Endothelial cell of umbilical vein (primary cell): ENCODE results near the gene RNFT2. TPM values are rescaled to one million over a fixed set of nuclear protein-coding genes. Genes with fewer than 3 reads are reported as not detected.

Source experiments
- BruUV-seq: library from RNA; stranded (reverse); fragments of 400-500 nt; replicated peaks from 2 replicates; lab custom pipeline; 2021; lab: Mats Ljungman, UMichigan
- CTCF ChIA-PET: fragments of 300-600, 350-600 bp; sonication (Branson Sonifier 250); formaldehyde crosslinking; loops from one replicate; lab custom pipeline; 2021; ENCODE audit warnings: antibody characterized with exemption, inconsistent platforms; lab: Charles Lee
- POLR2A ChIA-PET: fragments of 300-600, 350-600 bp; sonication (Branson Sonifier 250); formaldehyde crosslinking; loops from one replicate; lab custom pipeline; 2021; ENCODE audit warnings: antibody characterized with exemption, inconsistent platforms; lab: Charles Lee
- DNase-seq: peaks from one replicate; pipeline ENCODE4 v3.0.0-alpha.2; 2011; ENCODE audit warnings: low read depth, low spot score
- FAIRE-seq: peaks from 2 replicates; lab custom pipeline; 2011; peaks lifted over from hg19 to GRCh38; lab: Jason Lieb, UNC
- H2AFZ ChIP-seq: 2 replicates; pipeline ENCODE4 v1.6.0; 2012; ENCODE audit warnings: low read depth, low read length, control low read depth, inconsistent platforms
- H3K27ac ChIP-seq: 2 replicates; pipeline ENCODE4 v1.5.1; 2011; ENCODE audit warnings: low read depth, mild to moderate bottlenecking, control low read depth, low read length, moderate library complexity; ENCODE audit not compliant: insufficient read depth
- H3K27me3 ChIP-seq, 2 experiments: 2 replicates each; pipeline versions ENCODE4 v1.6.0 to v1.6.1; 2011; ENCODE audit warnings: low read length in 2 of 2, mixed read lengths in 1 of 2; ENCODE audit not compliant: control insufficient read depth in 2 of 2, insufficient read depth in 2 of 2
- H3K36me3 ChIP-seq, 2 experiments: 2 replicates in 1 of 2; 3 replicates in 1 of 2; pipeline ENCODE4 v1.5.1; 2011; ENCODE audit warnings: low read length in 2 of 2, mild to moderate bottlenecking in 1 of 2, moderate library complexity in 1 of 2; ENCODE audit not compliant: control insufficient read depth in 2 of 2, insufficient read depth in 2 of 2; ENCODE audit errors: extremely low read depth in 1 of 2
- H3K4me1 ChIP-seq: 3 replicates; pipeline ENCODE4 v1.5.1; 2011; ENCODE audit warnings: mild to moderate bottlenecking, low read length; ENCODE audit not compliant: control insufficient read depth, insufficient read depth; ENCODE audit errors: extremely low read depth
- H3K4me2 ChIP-seq: 2 replicates; pipeline ENCODE4 v1.6.1; 2011; ENCODE audit warnings: low read length, control low read depth, mixed read lengths; ENCODE audit not compliant: insufficient read depth
- H3K4me3 ChIP-seq, 3 experiments: fragments of 200-600 bp in 1 of 3; sonication (generic), shearing (Covaris generic) in 1 of 3; replicated peaks in 1 of 3; 2 replicates each; pipeline ENCODE4 v1.5.1; 2011 to 2016; ENCODE audit warnings: control low read depth in 3 of 3, low read length in 3 of 3, mild to moderate bottlenecking in 2 of 3, inconsistent platforms in 1 of 3, low read depth in 1 of 3, moderate library complexity in 1 of 3; ENCODE audit not compliant: insufficient read depth in 1 of 3
- H3K79me2 ChIP-seq: 2 replicates; pipeline ENCODE4 v1.6.0; 2012; ENCODE audit warnings: low read length, inconsistent platforms; ENCODE audit not compliant: control insufficient read depth, insufficient read depth
- H3K9ac ChIP-seq: replicated peaks from 2 replicates; pipeline ENCODE3; 2011; ENCODE audit warnings: low read length, control low read depth; ENCODE audit not compliant: insufficient read depth; ENCODE audit errors: extremely low read depth
- H3K9me1 ChIP-seq: replicated peaks from 3 replicates; pipeline ENCODE4 v1.6.0; 2011; ENCODE audit warnings: mild to moderate bottlenecking, low read length; ENCODE audit not compliant: control insufficient read depth, insufficient read depth; ENCODE audit errors: extremely low read depth
- H3K9me3 ChIP-seq: replicated peaks from 2 replicates; pipeline ENCODE4 v1.5.1; 2012; ENCODE audit warnings: low read length, inconsistent platforms; ENCODE audit not compliant: control insufficient read depth, insufficient read depth
- H4K20me1 ChIP-seq: replicated peaks from 2 replicates; pipeline ENCODE3; 2011; ENCODE audit warnings: mild to moderate bottlenecking, low read length; ENCODE audit not compliant: control insufficient read depth, insufficient read depth; ENCODE audit errors: extremely low read depth
- CTCF ChIP-seq, 2 donors: IDR thresholded peaks; 1 replicate in 1 of 2; 2 replicates in 1 of 2; pipeline ENCODE4 v1.5.1; 2011; ENCODE audit warnings: low read length in 2 of 2, mild to moderate bottlenecking in 2 of 2, moderate library complexity in 2 of 2, control low read depth in 1 of 2, inconsistent platforms in 1 of 2, low read depth in 1 of 2; ENCODE audit not compliant: insufficient read depth in 1 of 2; ENCODE audit errors: extremely low read depth in 1 of 2
- EZH2 ChIP-seq: IDR thresholded peaks from 2 replicates; pipeline ENCODE4 v1.6.1; 2012; ENCODE audit warnings: borderline replicate concordance, low read depth, mild to moderate bottlenecking, moderate library complexity, low read length, inconsistent platforms; ENCODE audit not compliant: severe bottlenecking
- FOS ChIP-seq: IDR thresholded peaks from 2 replicates; pipeline ENCODE4 v1.6.1; 2011; ENCODE audit warnings: mild to moderate bottlenecking, low read length, moderate library complexity, borderline replicate concordance; ENCODE audit not compliant: insufficient read depth
- GATA2 ChIP-seq: IDR thresholded peaks from 2 replicates; pipeline ENCODE4 v1.7.0; 2011; ENCODE audit warnings: low read depth, mild to moderate bottlenecking, moderate library complexity, mixed read lengths, low read length; ENCODE audit not compliant: insufficient read length, insufficient read depth
- JUN ChIP-seq: IDR thresholded peaks from 2 replicates; pipeline ENCODE4 v1.6.1; 2011; ENCODE audit warnings: borderline replicate concordance, low read depth; ENCODE audit not compliant: insufficient read length, insufficient read depth
- MAX ChIP-seq: IDR thresholded peaks from 2 replicates; pipeline ENCODE4 v1.6.1; 2011; ENCODE audit not compliant: insufficient read depth, insufficient read length
- MYC ChIP-seq: IDR thresholded peaks from one replicate; pipeline ENCODE4 v1.6.1; 2011; ENCODE audit warnings: mild to moderate bottlenecking, low read depth, low read length
- POLR2A ChIP-seq: IDR thresholded peaks from 2 replicates; pipeline ENCODE4 v1.6.1; 2012; ENCODE audit warnings: low read depth, mild to moderate bottlenecking, control low read depth, low read length
- POLR2AphosphoS5 ChIP-seq: IDR thresholded peaks from 2 replicates; pipeline ENCODE4 v1.6.1; 2012; ENCODE audit warnings: low read depth, mild to moderate bottlenecking, control low read depth, low read length, moderate library complexity; ENCODE audit not compliant: insufficient read depth
- dilution Hi-C: fragments of 300-500 bp; cut with MboI; formaldehyde crosslinking; loops from one replicate; pipeline ENCODE4 v1.15.0; 2019; ENCODE audit warnings: low sequenced_read_pairs; ENCODE audit not compliant: extremely low pct_ligation_motif_present
- intact Hi-C: fragments of 100-400 bp; cut with micrococcal nuclease; formaldehyde crosslinking; loops from one replicate; pipeline ENCODE4 v1.10.0; 2022
- polyA plus RNA-seq, 4 experiments: library from polyadenylated mRNA; depleted of rRNA in 3 of 4; stranded (reverse) in 3 of 4; unstranded in 1 of 4; fragments of >200 nt; gene quantifications; 2 replicates each; pipeline versions ENCODE4 v1.2.1 to v1.2.3, GENCODE V29; 2011 to 2012; ENCODE audit warnings: missing spikeins in 1 of 4
- total RNA-seq: library from RNA; stranded (reverse); gene quantifications from 2 replicates; pipeline ENCODE4 v1.2.3, GENCODE V29; 2021

RNFT2 gene
- total and polyA plus RNA-seq, 2 donors (not counting 3 experiments of a cell fraction or from before 2014, with no cell fraction given): 1.4 to 6.6 TPM

GRCh38 chr12:116812238-116812637, 74.1 kb downstream of the RNFT2 start:
- intact Hi-C loops: no loop called here
- dilution Hi-C loops: no loop called here
- no TSS peak for BruUV-seq
- POLR2A ChIA-PET: no interaction called here
- Histone ChIP-seq H2AFZ (no peak overlapping the region), H3K79me2 (no peaks in the 10 kb centered on the region), H3K4me1 (no peaks in the 10 kb centered on the region), H3K36me3 (no peaks in the 10 kb centered on the region), H3K4me3 (no peak overlapping the region), H3K9ac (no peak overlapping the region), H3K9me3 (no peaks in the 10 kb centered on the region), H3K9me1 (no peaks in the 10 kb centered on the region), H3K4me2 (no peak overlapping the region), H3K27ac (no peak overlapping the region), H3K27me3 (no peaks in the 10 kb centered on the region), H4K20me1 (no peaks in the 10 kb centered on the region)
- DNase-seq (no peak), FAIRE-seq (no peak)
- CTCF ChIA-PET: no interaction called here
- TF ChIP-seq POLR2A (no peak), GATA2 (no peak), FOS (no peak), MAX (no peak), POLR2AphosphoS5 (no peak), MYC (no peak), CTCF (IDR thresholded peaks at IDR 0.05; ENCODE audit: extremely low read depth in 1 of 2, insufficient read depth in 1 of 2, low read depth in 1 of 2, low read length in 2 of 2) (no peak), JUN (no peak), EZH2 (no peak)
